Measurements from ENCODE around the gene CCDC80. TPM values are rescaled to one million over a fixed set of nuclear protein-coding genes. Genes with fewer than 3 reads are reported as not detected.

The CCDC80 gene
- total RNA-seq, 4 donors from 2014 or later: 8.0 to 32.2 (median 17.1) TPM

DNA sequence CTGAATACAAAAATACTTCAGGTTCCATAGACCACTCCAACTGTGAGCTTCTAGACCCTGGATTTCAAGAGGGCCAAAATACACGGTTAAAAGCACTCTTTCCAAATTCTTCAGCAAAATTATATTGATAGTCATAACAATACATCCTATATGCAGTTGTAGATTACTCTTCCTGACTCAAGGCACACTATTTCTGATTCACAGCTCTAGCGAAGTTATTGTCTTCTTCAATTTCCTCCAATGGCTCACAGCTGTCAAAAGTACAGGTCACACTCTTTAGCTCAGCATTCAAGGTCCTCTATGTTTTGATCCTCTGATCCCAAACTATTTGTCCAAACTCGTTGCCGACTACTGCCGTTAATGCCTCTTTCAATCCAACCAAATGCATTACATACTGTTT lies 13.5 kb upstream of the CCDC80 start:
- no peak overlapping the region for H3K4me3 ChIP-seq
- no peaks in the 10 kb centered on the region for H3K36me3 ChIP-seq
- peak overlapping the region; percentile 49 for H3K27ac ChIP-seq
- WGBS: 89% methylated on average over 5 of the region's 5 CpGs
- H3K27me3 ChIP-seq: no peaks in the 10 kb centered on the region
- H3K4me1 ChIP-seq: no peaks in the 10 kb centered on the region
- TF ChIP-seq POLR2AphosphoS5 (IDR thresholded peaks at IDR 0.05): no peak
- no peak for TF ChIP-seq POLR2A (IDR thresholded peaks at IDR 0.05)
- TF ChIP-seq, protein P1, sequence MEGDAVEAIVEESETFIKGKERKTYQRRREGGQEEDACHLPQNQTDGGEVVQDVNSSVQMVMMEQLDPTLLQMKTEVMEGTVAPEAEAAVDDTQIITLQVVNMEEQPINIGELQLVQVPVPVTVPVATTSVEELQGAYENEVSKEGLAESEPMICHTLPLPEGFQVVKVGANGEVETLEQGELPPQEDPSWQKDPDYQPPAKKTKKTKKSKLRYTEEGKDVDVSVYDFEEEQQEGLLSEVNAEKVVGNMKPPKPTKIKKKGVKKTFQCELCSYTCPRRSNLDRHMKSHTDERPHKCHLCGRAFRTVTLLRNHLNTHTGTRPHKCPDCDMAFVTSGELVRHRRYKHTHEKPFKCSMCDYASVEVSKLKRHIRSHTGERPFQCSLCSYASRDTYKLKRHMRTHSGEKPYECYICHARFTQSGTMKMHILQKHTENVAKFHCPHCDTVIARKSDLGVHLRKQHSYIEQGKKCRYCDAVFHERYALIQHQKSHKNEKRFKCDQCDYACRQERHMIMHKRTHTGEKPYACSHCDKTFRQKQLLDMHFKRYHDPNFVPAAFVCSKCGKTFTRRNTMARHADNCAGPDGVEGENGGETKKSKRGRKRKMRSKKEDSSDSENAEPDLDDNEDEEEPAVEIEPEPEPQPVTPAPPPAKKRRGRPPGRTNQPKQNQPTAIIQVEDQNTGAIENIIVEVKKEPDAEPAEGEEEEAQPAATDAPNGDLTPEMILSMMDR (IDR thresholded peaks at IDR 0.05): no peak
- TF ChIP-seq EP300 (IDR thresholded peaks at IDR 0.05): no peak
- no peaks in the 10 kb centered on the region for H3K9me3 ChIP-seq
- no peak for DNase-seq (ENCODE audit: low spot score in 2 of 2)

DNA sequence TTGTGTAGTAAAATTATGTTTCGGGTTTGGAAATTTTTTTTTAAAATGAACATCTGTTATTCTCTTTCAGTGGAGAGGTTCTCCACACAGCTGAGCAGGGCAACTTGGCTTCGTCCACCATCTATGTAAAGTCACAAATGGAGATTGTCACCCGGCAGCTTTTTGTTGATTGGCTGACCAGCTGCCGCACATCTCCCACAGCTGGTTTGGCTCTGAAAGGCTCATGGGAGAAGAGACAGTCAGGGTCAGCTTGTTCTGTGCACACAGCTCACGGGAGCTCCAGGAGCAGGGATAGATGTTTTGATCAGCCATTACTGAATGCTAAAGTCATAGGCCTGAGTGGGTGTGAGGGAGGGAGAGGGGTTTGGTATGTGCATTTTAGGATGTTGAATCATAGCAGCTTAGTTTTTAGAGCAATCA lies 12.9 kb upstream of the CCDC80 start:
- H3K27ac ChIP-seq: peak overlapping the region; percentile 49
- no peaks in the 10 kb centered on the region for H3K36me3 ChIP-seq
- no peak for DNase-seq (ENCODE audit: low spot score in 2 of 2)
- H3K27me3 ChIP-seq: no peaks in the 10 kb centered on the region
- 76% methylated on average over 5 of the region's 5 CpGs for WGBS
- TF ChIP-seq EP300 (IDR thresholded peaks at IDR 0.05): no peak
- TF ChIP-seq POLR2A (IDR thresholded peaks at IDR 0.05): no peak
- TF ChIP-seq POLR2AphosphoS5 (IDR thresholded peaks at IDR 0.05): no peak
- TF ChIP-seq, protein P1 (IDR thresholded peaks at IDR 0.05): no peak
- H3K9me3 ChIP-seq: no peaks in the 10 kb centered on the region
- H3K4me3 ChIP-seq: no peak overlapping the region
- no peaks in the 10 kb centered on the region for H3K4me1 ChIP-seq

DNA sequence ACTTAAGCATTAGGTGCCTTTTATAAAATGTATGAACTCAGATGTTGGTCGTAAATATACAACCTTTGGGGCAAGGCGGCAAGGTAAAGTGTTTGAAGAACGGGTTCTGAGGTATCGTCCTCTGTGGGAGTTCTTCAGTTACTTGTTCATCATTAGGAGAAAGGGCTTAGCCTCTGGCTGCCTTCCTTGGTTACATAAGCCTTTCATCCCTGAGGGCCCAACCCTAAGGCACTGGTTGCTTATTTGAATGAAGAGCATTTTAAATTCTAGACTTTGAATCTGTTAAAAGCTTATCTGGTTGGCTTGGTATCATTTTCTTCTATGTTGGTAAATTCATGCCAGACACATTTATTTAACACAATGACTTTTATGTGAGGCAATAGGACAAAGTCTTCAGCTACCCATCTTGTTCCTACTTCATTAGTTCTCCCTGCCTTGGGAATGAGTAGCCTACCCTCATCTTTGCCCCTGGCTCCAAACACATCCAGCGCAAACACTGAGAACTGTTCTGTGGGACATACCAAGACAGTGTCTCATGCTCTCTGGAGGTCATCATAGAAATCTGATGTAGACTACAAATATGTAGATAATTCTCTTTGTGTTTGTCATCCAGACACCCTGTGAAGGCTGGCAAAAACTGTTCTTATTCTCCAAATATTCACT lies 12.4 kb upstream of the CCDC80 start:
- no peak for DNase-seq (ENCODE audit: low spot score in 2 of 2)
- Histone ChIP-seq H3K27me3 (no peaks in the 10 kb centered on the region), H3K4me1 (no peaks in the 10 kb centered on the region), H3K27ac (peak overlapping the region; percentile 50), H3K4me3 (no peak overlapping the region), H3K36me3 (no peaks in the 10 kb centered on the region), H3K9me3 (no peaks in the 10 kb centered on the region)
- 55% methylated on average over 5 of the region's 5 CpGs for WGBS
- TF ChIP-seq EP300 (IDR thresholded peaks at IDR 0.05): no peak
- TF ChIP-seq POLR2AphosphoS5 (IDR thresholded peaks at IDR 0.05): peak in 1 of 3 donors; percentile 14

DNA sequence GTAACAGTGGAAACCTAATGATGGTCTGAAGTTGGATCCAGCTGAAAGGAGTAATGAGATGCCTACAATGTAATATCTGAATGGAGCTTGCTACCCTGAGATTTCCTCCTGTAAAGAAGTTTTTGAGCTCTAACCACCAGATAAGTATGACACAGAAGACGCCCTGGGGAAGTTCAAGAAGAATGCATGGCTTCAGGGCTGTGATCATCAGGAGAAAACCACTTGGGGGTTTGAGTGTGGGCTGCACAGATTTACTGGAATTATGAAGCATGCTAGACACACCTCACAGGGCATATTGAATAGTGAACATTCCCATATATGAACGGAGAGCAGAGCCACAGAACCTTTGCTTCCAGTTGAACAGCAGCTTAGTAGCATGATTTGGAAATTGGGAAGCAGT lies 10.6 kb upstream of the CCDC80 start:
- peak overlapping the region; percentile 37 for H3K27ac ChIP-seq

DNA sequence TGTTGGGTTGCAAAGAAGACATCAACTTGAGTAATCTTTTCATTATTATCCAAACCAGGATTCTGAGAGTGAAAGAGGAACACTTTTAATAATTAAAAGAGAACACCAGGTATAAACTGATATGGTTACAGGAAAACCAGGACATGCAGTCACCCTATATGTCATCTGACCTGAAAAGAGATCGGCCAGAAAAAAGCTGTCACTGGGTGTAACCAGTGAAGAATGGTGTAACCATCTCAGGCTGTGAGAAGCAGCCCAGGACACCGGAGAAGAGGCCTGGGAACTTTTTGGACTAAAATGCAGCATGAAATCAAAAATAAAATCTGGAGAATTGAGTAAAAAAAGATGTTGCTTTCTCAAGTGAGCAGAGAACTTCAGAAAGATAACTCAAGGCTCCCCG lies 10.1 kb upstream of the CCDC80 start:
- peak overlapping the region; percentile 37 for H3K27ac ChIP-seq

More for the DNA sequence above, 10.6 kb upstream of the CCDC80 start:
- no peak for DNase-seq (ENCODE audit: low spot score in 2 of 2)
- no peaks in the 10 kb centered on the region for H3K36me3 ChIP-seq
- peaks cover 2% of the 10 kb centered on the region for H3K4me1 ChIP-seq
- H3K4me3 ChIP-seq: no peak overlapping the region
- no peaks in the 10 kb centered on the region for H3K27me3 ChIP-seq
- no peaks in the 10 kb centered on the region for H3K9me3 ChIP-seq
- TF ChIP-seq, protein P1 (IDR thresholded peaks at IDR 0.05): no peak
- TF ChIP-seq EP300 (IDR thresholded peaks at IDR 0.05) (no peak), POLR2A (IDR thresholded peaks at IDR 0.05) (no peak)
- 79% methylated on average over 2 of the region's 2 CpGs for WGBS

More for the DNA sequence above, 10.1 kb upstream of the CCDC80 start:
- H3K36me3 ChIP-seq: no peaks in the 10 kb centered on the region
- H3K4me1 ChIP-seq: peaks cover 2% of the 10 kb centered on the region
- H3K4me3 ChIP-seq: no peak overlapping the region
- H3K9me3 ChIP-seq: no peaks in the 10 kb centered on the region
- TF ChIP-seq EP300 (IDR thresholded peaks at IDR 0.05) (no peak), POLR2A (IDR thresholded peaks at IDR 0.05) (no peak), POLR2AphosphoS5 (IDR thresholded peaks at IDR 0.05) (no peak)
- TF ChIP-seq, protein P1 (IDR thresholded peaks at IDR 0.05): no peak
- H3K27me3 ChIP-seq: no peaks in the 10 kb centered on the region
- 65% methylated on average over 3 of the region's 3 CpGs for WGBS
- no peak for DNase-seq (ENCODE audit: low spot score in 2 of 2)

Data from suprapubic skin (tissue), 4 donors.